ENCODE measurements around the gene LRP1B.

- TF ChIP-seq GATA3 (IDR thresholded peaks at IDR 0.05; ENCODE audit: low read depth, low read length) (no peak), GATA2 (IDR thresholded peaks at IDR 0.05; ENCODE audit: low read depth, low read length) (no peak)
Measured at GRCh38 chr2:140943867-140944266, 1186.9 kb downstream of the LRP1B start.
